KG1 (cell line): ENCODE results near the gene B3GNT2.

ENCODE experiments used
- DNase-seq: peaks from one replicate; lab custom pipeline; 2025; lab: John Stamatoyannopoulos, UW

The B3GNT2 gene

DNA sequence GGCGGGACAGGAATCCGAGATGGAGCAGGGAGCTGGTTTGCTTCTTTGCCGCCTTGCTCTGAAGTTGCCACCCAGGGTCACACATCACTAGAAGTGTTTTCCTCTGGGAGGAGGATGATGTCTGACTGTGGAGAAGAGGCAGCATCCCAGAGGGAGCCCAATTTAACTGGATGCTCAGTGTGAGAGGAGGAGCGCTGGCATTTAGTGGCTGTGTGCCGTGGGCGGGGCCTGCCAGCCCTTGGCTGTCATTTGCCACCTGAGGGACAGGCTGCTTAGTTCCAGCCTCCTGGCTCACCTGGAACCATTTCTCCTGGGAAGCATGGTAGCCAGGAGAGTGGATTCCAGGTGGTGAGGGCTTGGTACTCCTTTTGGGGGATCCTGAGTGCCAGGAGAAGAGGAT is 9.6 kb downstream of the B3GNT2 start:
- no peak for DNase-seq

DNA sequence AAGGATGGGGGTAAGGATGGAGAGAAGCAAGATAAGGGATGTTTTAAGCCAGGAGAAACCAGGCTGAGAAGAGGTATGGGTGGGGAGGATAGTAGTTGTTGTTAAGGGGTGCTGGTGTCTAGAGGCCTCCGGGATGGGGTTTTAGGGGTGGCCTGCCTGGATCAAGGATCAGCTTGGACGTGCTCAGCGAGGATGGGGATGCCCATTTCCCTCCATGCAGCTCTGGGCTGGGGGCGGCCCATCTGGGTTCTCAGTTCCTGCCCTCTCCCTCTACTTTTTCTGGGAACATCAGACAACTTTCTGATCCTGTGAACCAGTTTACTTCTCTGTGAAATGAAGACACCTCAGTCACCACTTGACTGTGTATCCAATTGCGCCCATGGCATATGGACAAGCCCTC is 10.1 kb downstream of the B3GNT2 start:
- DNase-seq: no peak

GRCh38 chr2:62207491-62207890 is 11.6 kb downstream of the B3GNT2 start:
- DNase-seq: no peak

GRCh38 chr2:62208074-62208757 is 12.3 kb downstream of the B3GNT2 start:
- no peak for DNase-seq

DNA sequence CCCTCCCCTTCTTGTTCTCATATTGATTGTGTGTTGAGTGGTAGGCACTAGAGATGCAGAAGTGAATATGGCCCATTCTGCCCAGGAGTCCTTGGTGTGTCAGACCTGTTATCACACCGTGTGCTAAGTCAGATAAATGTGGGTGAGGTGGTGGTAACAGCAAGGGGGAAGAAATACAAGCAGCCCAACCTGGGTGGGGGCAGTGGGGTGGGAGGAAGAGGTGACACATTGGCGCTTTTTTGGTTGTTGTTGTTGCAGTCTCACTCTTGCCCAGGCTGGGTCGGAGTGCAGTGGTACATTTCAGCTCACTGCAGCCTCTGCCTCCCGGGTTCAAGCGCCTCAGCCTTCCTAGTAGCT is 12.8 kb downstream of the B3GNT2 start:
- no peak for DNase-seq

DNA sequence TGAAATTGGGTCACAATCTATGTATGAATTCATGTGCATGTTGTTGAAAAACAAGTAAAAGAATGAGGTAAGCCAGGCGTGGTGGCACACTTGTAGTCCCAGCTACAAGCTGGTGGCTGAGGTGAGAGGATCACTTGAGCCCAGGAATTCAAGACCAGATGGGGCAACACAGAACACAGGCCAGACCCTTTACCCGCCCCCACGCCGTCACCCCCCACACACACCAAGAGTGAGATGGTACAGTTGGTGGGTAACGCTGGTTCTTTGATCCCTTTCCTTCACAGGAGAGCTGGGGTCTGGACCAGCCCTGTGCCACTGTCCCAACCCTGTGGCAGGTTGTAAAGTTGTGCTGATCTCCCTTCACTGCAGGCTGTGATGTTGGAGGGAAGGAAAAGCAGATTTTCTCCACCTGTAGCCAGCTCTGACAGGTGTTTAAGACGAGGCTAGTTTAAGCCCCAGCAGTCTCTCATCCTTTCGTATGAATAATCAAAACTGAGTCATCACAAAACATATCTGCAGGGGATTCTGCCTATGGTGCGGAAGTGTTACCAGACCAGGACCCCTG is 13.6 kb downstream of the B3GNT2 start:
- no peak for DNase-seq

DNA sequence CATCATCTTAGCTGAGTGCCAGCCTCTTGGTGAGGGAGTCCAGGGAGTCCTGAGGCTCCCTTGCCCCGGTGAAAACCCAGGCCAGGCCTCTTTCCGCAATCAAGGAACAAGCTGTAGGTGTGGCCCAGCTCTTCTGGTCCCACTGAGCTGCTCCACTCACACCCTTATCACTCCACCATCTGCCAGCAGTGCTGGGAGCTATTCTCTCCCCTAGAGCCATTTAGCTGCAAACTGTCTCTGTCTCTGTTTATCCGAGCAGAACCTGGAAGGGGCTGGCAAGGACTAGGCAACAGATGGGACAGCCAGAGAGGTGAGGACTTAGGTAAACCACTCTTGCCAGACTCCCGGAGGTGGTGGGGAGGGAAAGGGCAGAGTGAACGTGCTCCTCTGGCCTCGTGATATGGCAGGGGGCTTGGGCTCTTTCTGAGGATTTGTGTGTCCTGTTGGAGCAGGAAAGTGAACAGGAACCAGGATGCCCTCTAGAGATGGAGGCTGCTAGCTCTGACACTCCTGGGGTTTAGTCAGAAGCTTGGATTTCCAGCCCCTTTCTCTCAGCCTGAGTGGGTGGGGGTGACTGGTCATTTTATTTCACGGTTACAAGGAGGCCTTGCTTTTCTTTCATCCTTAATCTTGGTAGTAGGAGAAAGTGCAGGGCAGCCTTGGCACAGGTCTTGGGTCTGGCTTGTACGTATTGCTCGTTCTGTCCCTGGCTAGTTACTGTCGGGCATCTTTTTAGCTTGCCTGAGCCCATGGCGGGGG is 19.6 kb downstream of the B3GNT2 start:
- DNase-seq: no peak

GRCh38 chr2:62216113-62216512 is 20.2 kb downstream of the B3GNT2 start:
- no peak for DNase-seq

- DNase-seq: no peak
Measured at GRCh38 chr2:62216616-62217015, 20.7 kb downstream of the B3GNT2 start.

GRCh38 chr2:62217421-62217820 is 21.5 kb downstream of the B3GNT2 start:
- no peak for DNase-seq

DNA sequence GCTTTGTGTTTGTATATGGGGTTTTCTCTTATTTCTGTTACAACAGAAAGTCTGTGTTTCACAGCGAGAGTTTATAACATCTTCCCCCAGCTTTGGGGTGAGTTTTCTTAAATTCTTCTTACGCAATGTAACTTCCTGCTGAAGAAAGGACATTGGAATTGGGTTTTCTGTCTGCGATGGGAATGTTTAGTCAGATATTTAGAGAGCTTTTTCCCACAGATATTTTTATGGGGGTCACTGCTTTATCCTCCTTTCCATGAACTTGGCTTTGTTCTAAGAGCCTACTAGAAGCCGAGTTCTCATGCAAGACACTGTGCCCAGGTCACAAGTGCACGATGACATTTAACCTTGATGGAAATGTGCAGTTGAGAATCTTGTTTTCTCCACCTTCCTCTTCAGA is 22.1 kb downstream of the B3GNT2 start:
- DNase-seq: no peak

DNA sequence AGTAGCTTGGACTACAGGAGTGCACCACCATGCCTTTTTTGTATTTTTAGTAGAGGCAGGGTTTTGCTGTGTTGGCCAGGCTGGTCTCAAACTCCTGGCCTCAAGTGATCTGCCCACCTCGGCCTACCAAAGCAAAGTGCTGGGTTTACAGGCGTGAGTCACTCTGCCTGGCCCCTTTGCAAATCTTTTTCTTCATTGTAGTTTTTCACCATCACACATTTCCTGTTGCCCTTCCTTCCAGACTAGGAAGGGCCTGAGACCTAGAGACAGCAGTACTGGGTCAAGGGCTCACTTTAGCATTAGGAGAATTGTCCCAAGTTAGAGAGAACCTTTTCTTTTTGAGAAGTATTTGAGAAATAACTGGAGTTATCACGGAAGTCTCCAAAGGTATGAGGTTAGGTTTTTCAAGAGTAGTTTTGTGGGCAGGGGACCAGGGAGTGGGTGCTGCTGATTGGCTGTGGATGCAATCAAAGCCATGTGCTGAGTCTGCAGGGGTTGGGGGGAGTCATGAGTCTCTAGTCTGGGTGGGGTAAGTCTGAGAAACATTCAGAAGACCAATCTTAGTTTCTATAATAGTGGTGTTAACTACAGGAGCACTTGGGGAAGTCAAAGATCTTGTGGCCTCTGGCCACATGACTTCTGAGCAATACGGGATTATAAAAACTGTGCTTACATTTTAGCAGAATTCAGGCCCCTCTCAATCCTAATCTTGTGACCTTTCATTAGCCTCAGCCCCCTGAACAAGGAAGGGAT is 23.7 kb downstream of the B3GNT2 start:
- no peak for DNase-seq

DNA sequence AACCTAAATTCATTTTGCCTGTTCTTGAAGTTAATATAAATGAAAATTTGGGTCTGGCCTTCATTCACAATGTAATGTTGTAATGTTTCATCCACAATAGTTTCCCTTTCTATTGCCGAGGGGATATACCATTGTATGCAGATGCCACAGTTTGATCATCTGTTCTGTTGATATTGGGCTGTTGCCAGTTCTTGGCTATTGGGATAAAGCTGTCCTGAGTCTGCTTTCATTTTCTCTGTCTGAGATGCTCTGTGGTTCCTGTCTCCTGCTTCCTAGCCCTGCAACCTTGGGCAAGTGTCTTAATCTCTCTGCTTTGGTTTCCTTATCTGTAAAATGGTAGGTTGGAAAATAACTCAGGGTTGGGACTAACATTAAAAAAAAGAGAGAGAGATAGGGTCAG is 25.2 kb downstream of the B3GNT2 start:
- no peak for DNase-seq

- DNase-seq: no peak
Measured at GRCh38 chr2:62222171-62222570, 26.3 kb downstream of the B3GNT2 start.

DNA sequence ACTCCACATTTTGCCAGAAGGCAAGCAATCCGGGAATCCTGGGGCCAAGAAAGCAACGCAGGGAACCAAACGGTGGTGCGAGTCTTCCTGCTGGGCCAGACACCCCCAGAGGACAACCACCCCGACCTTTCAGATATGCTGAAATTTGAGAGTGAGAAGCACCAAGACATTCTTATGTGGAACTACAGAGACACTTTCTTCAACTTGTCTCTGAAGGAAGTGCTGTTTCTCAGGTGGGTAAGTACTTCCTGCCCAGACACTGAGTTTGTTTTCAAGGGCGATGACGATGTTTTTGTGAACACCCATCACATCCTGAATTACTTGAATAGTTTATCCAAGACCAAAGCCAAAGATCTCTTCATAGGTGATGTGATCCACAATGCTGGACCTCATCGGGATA is 26.8 kb downstream of the B3GNT2 start:
- no peak for DNase-seq

GRCh38 chr2:62224976-62225375 is 29.1 kb downstream of the B3GNT2 start:
- DNase-seq: no peak

DNA sequence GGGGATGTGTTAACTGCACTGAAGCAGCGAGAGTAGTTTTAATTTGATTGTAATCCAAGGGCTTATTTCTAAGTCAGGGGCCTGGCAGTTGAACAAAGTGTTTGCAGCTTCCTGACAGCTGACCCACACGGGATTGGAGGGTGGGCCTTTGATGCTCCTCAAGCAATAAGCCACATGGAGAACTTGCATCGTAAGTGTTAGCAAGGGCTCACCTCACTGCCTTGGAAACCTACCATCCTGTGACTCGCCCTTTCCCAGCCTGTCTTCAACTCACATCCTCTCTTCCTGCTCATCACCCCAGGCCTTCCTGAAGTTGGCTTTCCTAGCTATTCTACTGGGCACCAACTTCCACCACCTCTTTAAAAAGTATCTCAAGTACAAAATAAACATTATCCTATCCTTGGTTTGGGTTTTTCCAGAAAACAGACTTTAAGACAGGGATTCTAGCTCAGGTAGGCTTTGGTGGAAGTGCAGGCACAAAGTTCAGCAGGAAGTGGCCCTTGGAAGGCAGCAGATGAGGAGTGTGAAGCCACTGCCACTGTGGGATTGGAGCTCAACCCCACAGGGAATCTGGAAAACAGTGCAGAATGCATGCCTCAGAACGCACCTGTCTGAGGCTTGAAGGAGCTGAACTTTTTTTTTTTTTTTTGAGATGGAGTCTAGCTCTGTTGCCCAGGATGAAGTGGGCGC is 31.6 kb downstream of the B3GNT2 start:
- DNase-seq: no peak

DNA sequence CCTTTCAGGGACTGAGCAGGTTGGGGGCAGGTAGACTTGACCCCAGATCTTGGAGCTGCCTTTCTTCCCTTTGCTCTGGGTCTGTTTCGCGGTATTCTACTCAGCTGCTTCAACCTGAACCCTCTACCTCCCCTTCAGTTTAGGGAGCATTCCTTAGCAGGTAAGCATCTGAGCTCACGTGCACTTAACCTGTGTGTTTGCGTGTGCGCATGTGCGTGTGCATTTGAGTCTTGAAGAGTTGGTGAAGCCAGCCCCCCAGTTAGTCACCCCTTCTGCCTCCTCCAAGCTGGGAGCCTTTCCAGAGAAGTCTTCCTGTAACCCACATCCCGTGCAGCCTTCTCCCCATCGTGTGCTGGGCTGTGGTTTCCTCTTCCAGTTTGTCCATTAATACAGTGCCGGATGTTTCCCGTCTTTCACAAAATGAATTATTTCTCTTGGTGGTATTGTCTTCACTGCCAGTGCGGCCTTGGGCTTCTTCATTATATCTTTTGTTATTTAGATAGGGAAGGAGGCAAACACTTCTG is 33.2 kb downstream of the B3GNT2 start:
- DNase-seq: no peak

GRCh38 chr2:62231541-62231940 is 35.6 kb downstream of the B3GNT2 start:
- DNase-seq: no peak

DNA sequence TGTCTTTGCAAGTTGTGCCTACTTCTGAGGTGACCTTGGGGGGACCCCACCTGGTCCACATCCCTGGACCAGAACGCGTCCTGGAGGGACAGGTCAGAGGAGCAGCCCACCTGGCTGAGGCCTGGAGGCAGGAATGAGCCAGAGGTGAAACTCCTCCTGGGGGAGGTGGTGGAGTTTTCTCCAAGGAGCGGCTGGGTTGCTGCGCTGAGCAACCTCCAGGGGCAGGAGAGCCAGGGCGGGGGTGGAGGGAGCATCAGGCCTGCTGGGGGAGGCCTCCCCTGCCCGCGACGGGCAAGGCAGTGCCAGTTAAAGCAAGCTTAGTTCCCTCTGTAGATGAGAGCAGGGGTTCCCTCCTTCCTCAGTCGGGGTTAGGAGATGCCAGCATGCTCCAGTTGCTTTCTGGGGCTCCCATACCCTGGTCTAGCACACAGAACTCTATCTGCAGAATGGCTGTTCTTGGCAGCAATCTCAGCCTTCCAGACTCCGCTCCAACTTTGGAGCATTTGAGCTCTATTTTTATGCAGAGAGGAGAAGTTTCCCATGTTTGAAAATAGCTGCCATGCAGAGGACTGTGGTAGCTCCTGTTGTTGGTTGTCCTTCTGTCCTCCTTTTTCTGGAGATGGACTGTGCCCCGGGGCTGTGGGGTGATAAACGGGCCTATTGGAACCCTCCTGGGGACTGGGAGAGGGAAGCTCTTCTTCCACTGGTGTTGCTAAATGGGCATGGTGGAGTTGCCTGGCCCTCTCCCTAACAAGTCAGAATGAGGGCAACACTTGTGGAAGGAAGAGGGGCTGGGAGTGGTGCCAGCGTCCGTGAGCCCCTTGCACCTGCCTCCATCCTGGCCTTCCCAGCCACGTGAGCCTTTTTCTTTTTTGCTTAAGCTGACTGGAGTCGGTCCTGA is 39.1 kb downstream of the B3GNT2 start:
- no peak for DNase-seq

- no peak for DNase-seq
Measured at GRCh38 chr2:62236499-62236898, 40.6 kb downstream of the B3GNT2 start.
